Measurements from ENCODE around the gene CD1C. TPM values are rescaled to one million over a fixed set of nuclear protein-coding genes. Genes with fewer than 3 reads are reported as not detected.

Gene CD1C
- total RNA-seq, 1 experiment from 2014 or later: not detected

- H3K4me1 Mint-ChIP-seq: no peaks in the 10 kb centered on the region
Observed at GRCh38 chr1:158329300-158329699, 39.6 kb downstream of the CD1C start.

More at GRCh38 chr1:158329300-158329699, 39.6 kb downstream of the CD1C start:
- Mint-ChIP-seq H3K9me3 (no peaks in the 10 kb centered on the region), H3K36me3 (no peaks in the 10 kb centered on the region), H3K4me3 (no peak overlapping the region), H3K27ac (no peak overlapping the region), H3K27me3 (ENCODE audit: low read depth) (no peaks in the 10 kb centered on the region)
- TF ChIP-seq ZBTB43 (CRISPR knock-in tag; IDR thresholded peaks at IDR 0.05): no peak
- TF ChIP-seq E2F4 (CRISPR knock-in tag; IDR thresholded peaks at IDR 0.05; ENCODE audit: borderline replicate concordance, low read depth): no peak
- no peak for TF ChIP-seq HMGXB4 (CRISPR knock-in tag; IDR thresholded peaks at IDR 0.05)
- no peak for TF ChIP-seq STAT6 (CRISPR knock-in tag; conservative IDR thresholded peaks at IDR 0.05; ENCODE audit: low read depth)
- no peak for TF ChIP-seq RELA (CRISPR knock-in tag; IDR thresholded peaks at IDR 0.05; ENCODE audit: borderline replicate concordance)
- TF ChIP-seq ARID4B (CRISPR knock-in tag; IDR thresholded peaks at IDR 0.05; ENCODE audit: borderline replicate concordance): no peak
- no peak for TF ChIP-seq ZNF416 (CRISPR knock-in tag; IDR thresholded peaks at IDR 0.05)
- TF ChIP-seq, protein P1, sequence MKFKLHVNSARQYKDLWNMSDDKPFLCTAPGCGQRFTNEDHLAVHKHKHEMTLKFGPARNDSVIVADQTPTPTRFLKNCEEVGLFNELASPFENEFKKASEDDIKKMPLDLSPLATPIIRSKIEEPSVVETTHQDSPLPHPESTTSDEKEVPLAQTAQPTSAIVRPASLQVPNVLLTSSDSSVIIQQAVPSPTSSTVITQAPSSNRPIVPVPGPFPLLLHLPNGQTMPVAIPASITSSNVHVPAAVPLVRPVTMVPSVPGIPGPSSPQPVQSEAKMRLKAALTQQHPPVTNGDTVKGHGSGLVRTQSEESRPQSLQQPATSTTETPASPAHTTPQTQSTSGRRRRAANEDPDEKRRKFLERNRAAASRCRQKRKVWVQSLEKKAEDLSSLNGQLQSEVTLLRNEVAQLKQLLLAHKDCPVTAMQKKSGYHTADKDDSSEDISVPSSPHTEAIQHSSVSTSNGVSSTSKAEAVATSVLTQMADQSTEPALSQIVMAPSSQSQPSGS (CRISPR knock-in tag; IDR thresholded peaks at IDR 0.05; ENCODE audit: borderline replicate concordance, low read depth): no peak
- no peak for TF ChIP-seq NR3C1 (CRISPR knock-in tag; conservative IDR thresholded peaks at IDR 0.05; ENCODE audit: low read depth)
- no peak for TF ChIP-seq MYBL2 (CRISPR knock-in tag; IDR thresholded peaks at IDR 0.05)
- TF ChIP-seq PRRX2 (CRISPR knock-in tag; IDR thresholded peaks at IDR 0.05): no peak
- TF ChIP-seq, protein P2, sequence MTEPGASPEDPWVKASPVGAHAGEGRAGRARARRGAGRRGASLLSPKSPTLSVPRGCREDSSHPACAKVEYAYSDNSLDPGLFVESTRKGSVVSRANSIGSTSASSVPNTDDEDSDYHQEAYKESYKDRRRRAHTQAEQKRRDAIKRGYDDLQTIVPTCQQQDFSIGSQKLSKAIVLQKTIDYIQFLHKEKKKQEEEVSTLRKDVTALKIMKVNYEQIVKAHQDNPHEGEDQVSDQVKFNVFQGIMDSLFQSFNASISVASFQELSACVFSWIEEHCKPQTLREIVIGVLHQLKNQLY (CRISPR knock-in tag; IDR thresholded peaks at IDR 0.05): no peak
- no peak for TF ChIP-seq ELF4 (CRISPR knock-in tag; IDR thresholded peaks at IDR 0.05; ENCODE audit: low read depth)
- TF ChIP-seq, protein P3, sequence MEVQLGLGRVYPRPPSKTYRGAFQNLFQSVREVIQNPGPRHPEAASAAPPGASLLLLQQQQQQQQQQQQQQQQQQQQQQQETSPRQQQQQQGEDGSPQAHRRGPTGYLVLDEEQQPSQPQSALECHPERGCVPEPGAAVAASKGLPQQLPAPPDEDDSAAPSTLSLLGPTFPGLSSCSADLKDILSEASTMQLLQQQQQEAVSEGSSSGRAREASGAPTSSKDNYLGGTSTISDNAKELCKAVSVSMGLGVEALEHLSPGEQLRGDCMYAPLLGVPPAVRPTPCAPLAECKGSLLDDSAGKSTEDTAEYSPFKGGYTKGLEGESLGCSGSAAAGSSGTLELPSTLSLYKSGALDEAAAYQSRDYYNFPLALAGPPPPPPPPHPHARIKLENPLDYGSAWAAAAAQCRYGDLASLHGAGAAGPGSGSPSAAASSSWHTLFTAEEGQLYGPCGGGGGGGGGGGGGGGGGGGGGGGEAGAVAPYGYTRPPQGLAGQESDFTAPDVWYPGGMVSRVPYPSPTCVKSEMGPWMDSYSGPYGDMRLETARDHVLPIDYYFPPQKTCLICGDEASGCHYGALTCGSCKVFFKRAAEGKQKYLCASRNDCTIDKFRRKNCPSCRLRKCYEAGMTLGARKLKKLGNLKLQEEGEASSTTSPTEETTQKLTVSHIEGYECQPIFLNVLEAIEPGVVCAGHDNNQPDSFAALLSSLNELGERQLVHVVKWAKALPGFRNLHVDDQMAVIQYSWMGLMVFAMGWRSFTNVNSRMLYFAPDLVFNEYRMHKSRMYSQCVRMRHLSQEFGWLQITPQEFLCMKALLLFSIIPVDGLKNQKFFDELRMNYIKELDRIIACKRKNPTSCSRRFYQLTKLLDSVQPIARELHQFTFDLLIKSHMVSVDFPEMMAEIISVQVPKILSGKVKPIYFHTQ (CRISPR knock-in tag; IDR thresholded peaks at IDR 0.05): no peak
- no peak for TF ChIP-seq EMX1 (CRISPR knock-in tag; IDR thresholded peaks at IDR 0.05)
- no peak for TF ChIP-seq MXD4 (CRISPR knock-in tag; IDR thresholded peaks at IDR 0.05; ENCODE audit: borderline replicate concordance)
- TF ChIP-seq ESRRA (CRISPR knock-in tag; IDR thresholded peaks at IDR 0.05; ENCODE audit: borderline replicate concordance): no peak
- ChIA-PET POLR2A (no interaction called here), CTCF (interaction anchor here (0.9 to 2.0 kb wide), 9 partner anchors 9 to 207 kb away, joined by 3 to 48 read pairs (median 5); no protein-coding TSS in a partner anchor)
- no peak for DNase-seq (ENCODE audit: low spot score)
- no peak for ATAC-seq
